ENCODE results near the gene ADGRL3.
"Not testable (repeated sequence)": the region's sequence is repeated elsewhere in the genome, so short reads cannot be mapped to it uniquely, and the experiment has no call there.

ADGRL3 gene

GRCh38 chr4:61571761-61572559, 371.8 kb downstream of the ADGRL3 start:
- DNase-seq, result no peak

- DNase-seq, result no peak
Observed at GRCh38 chr4:61575796-61576195, 375.7 kb downstream of the ADGRL3 start.

- no peak for DNase-seq
Observed at GRCh38 chr4:61579786-61580185, 379.7 kb downstream of the ADGRL3 start.

GRCh38 chr4:61580721-61581377, 380.7 kb downstream of the ADGRL3 start:
- no peak for DNase-seq

GRCh38 chr4:61583696-61584095, 383.6 kb downstream of the ADGRL3 start:
- DNase-seq, result no peak

GRCh38 chr4:61588621-61589402, 388.7 kb downstream of the ADGRL3 start:
- no peak for DNase-seq

GRCh38 chr4:61590881-61591280, 390.8 kb downstream of the ADGRL3 start:
- DNase-seq, result no peak

GRCh38 chr4:61596606-61597340, 396.6 kb downstream of the ADGRL3 start:
- no peak for DNase-seq

- no peak for DNase-seq
Observed at GRCh38 chr4:61603086-61603485, 403.0 kb downstream of the ADGRL3 start.

GRCh38 chr4:61604054-61604453, 403.9 kb downstream of the ADGRL3 start:
- DNase-seq, result no peak

GRCh38 chr4:61605984-61606383, 405.9 kb downstream of the ADGRL3 start:
- DNase-seq, result no peak

- DNase-seq, result no peak
Observed at GRCh38 chr4:61614231-61614630, 414.1 kb downstream of the ADGRL3 start.

- peak; percentile 0 for DNase-seq
Observed at GRCh38 chr4:61619528-61619927, 419.4 kb downstream of the ADGRL3 start.

GRCh38 chr4:61628282-61628681, 428.2 kb downstream of the ADGRL3 start:
- DNase-seq, result no peak

- DNase-seq, result no peak
Observed at GRCh38 chr4:61628727-61629126, 428.6 kb downstream of the ADGRL3 start.

GRCh38 chr4:61630548-61630947, 430.4 kb downstream of the ADGRL3 start:
- DNase-seq, result no peak

- no peak for DNase-seq
Observed at GRCh38 chr4:61638591-61638990, 438.5 kb downstream of the ADGRL3 start.

GRCh38 chr4:61646746-61647350, 446.7 kb downstream of the ADGRL3 start:
- not testable (repeated sequence) for DNase-seq

- no peak for DNase-seq
Observed at GRCh38 chr4:61648264-61648663, 448.1 kb downstream of the ADGRL3 start.

- DNase-seq, result no peak
Observed at GRCh38 chr4:61657016-61657415, 456.9 kb downstream of the ADGRL3 start.

- no peak for DNase-seq
Observed at GRCh38 chr4:61661960-61662359, 461.8 kb downstream of the ADGRL3 start.

GRCh38 chr4:61662362-61662761, 462.2 kb downstream of the ADGRL3 start:
- DNase-seq, result no peak

- DNase-seq, result no peak
Observed at GRCh38 chr4:61663310-61663709, 463.2 kb downstream of the ADGRL3 start.

Measured in GDM1 (cell line).